HEK293T (cell line): ENCODE data around the gene FOXO3.

ENCODE experiments used
- BHLHE40 ChIP-seq: fragments of 450-650 bp; IDR thresholded peaks from 2 replicates; pipeline ENCODE4 v1.6.1; 2016; ENCODE audit warnings: mild to moderate bottlenecking, moderate library complexity, borderline replicate concordance
- ELF4 ChIP-seq: fragments of 450-650 bp; IDR thresholded peaks from 2 replicates; pipeline ENCODE4 v1.6.1; 2017; ENCODE audit warnings: antibody characterized with exemption
- FOXA1 ChIP-seq: fragments of 450-650 bp; IDR thresholded peaks from 2 replicates; pipeline ENCODE4 v1.6.1; 2016; ENCODE audit warnings: mild to moderate bottlenecking
- FOXM1 ChIP-seq: fragments of 450-650 bp; IDR thresholded peaks from 2 replicates; pipeline ENCODE4 v1.6.1; 2017; ENCODE audit warnings: mild to moderate bottlenecking, borderline replicate concordance
- HDGF ChIP-seq: fragments of 450-650 bp; IDR thresholded peaks from 2 replicates; pipeline ENCODE4 v1.6.1; 2017; ENCODE audit warnings: antibody characterized with exemption, borderline replicate concordance
- NFRKB ChIP-seq: fragments of 450-650 bp; IDR thresholded peaks from 2 replicates; pipeline ENCODE4 v1.6.1; 2016; ENCODE audit warnings: mild to moderate bottlenecking, moderate library complexity
- PKNOX1 ChIP-seq: fragments of 450-650 bp; IDR thresholded peaks from 2 replicates; pipeline ENCODE4 v1.6.1; 2016
- SP1 ChIP-seq: fragments of 450-650 bp; IDR thresholded peaks from 2 replicates; pipeline ENCODE4 v1.6.1; 2017
- SUZ12 ChIP-seq: fragments of 450-650 bp; IDR thresholded peaks from 2 replicates; pipeline ENCODE4 v1.6.1; 2016; ENCODE audit warnings: mild to moderate bottlenecking
- ZNF384 ChIP-seq: fragments of 450-650 bp; IDR thresholded peaks from 2 replicates; pipeline ENCODE4 v1.6.1; 2016

GRCh38 chr6:108518714-108519576, 41.8 kb upstream of the FOXO3 start:
- TF ChIP-seq SP1 (no peak), ZNF384 (no peak), ELF4 (no peak), FOXA1 (no peak), NFRKB (no peak), PKNOX1 (no peak), HDGF (no peak), BHLHE40 (no peak), FOXM1 (no peak), SUZ12 (no peak)
